HL-60 (cell line): Measurements from ENCODE around the gene EFNA5.

Experiments
- DNase-seq, 2 experiments: peaks; one replicate each; pipeline ENCODE4 v3.0.0-alpha.2; 2010 to 2020; ENCODE audit warnings: low read depth in 1 of 2, low spot score in 1 of 2
- H3K27ac ChIP-seq: fragments of 250-450 bp; sonication (Bioruptor Pico); replicated peaks from 2 replicates; pipeline ENCODE4 v1.5.1; 2020; ENCODE audit warnings: mild to moderate bottlenecking, moderate library complexity
- H3K27me3 ChIP-seq: fragments of 250-450 bp; sonication (Bioruptor Pico); 2 replicates; pipeline ENCODE4 v1.5.1; 2021; ENCODE audit warnings: mild to moderate bottlenecking, moderate library complexity; ENCODE audit not compliant: insufficient read depth, poor library complexity, severe bottlenecking
- H3K4me3 ChIP-seq: replicated peaks from 2 replicates; pipeline ENCODE4 v1.5.1; 2011; ENCODE audit warnings: mild to moderate bottlenecking, control low read depth, low read length; ENCODE audit not compliant: insufficient read depth
- CTCF ChIP-seq: IDR thresholded peaks from one replicate; pipeline ENCODE4 v1.5.1; 2011; ENCODE audit warnings: low read length, control low read depth, inconsistent platforms; ENCODE audit not compliant: insufficient read depth
- GABPA ChIP-seq: IDR thresholded peaks from 2 replicates; pipeline ENCODE4 v1.6.1; 2012; ENCODE audit warnings: low read depth
- POLR2AphosphoS5 ChIP-seq: IDR thresholded peaks from 2 replicates; pipeline ENCODE4 v1.6.1; 2012; ENCODE audit warnings: low read depth
- REST ChIP-seq: IDR thresholded peaks from 2 replicates; pipeline ENCODE4 v1.6.1; 2012; ENCODE audit warnings: low read depth; ENCODE audit not compliant: insufficient replicate concordance
- SPI1 ChIP-seq: IDR thresholded peaks from 2 replicates; pipeline ENCODE4 v1.6.1; 2012; ENCODE audit warnings: low read depth, mild to moderate bottlenecking, borderline replicate concordance

EFNA5 gene

GRCh38 chr5:107329850-107330249 lies 340.9 kb downstream of the EFNA5 start:
- no peaks in the 10 kb centered on the region for H3K27me3 ChIP-seq
- TF ChIP-seq POLR2AphosphoS5 (no peak), SPI1 (no peak), REST (no peak), GABPA (no peak), CTCF (no peak)
- H3K27ac ChIP-seq: no peak overlapping the region
- H3K4me3 ChIP-seq: no peak overlapping the region
- no peak for DNase-seq
